GM12801 (cell line): ENCODE data around the gene NCOR2.

ENCODE experiments used
- TF ChIP-seq, protein P1 (sequence below): IDR thresholded peaks from one replicate; pipeline ENCODE4 v1.5.1; 2011; ENCODE audit warnings: control low read depth; ENCODE audit not compliant: insufficient read length; ENCODE audit errors: extremely low read depth

Gene NCOR2

DNA sequence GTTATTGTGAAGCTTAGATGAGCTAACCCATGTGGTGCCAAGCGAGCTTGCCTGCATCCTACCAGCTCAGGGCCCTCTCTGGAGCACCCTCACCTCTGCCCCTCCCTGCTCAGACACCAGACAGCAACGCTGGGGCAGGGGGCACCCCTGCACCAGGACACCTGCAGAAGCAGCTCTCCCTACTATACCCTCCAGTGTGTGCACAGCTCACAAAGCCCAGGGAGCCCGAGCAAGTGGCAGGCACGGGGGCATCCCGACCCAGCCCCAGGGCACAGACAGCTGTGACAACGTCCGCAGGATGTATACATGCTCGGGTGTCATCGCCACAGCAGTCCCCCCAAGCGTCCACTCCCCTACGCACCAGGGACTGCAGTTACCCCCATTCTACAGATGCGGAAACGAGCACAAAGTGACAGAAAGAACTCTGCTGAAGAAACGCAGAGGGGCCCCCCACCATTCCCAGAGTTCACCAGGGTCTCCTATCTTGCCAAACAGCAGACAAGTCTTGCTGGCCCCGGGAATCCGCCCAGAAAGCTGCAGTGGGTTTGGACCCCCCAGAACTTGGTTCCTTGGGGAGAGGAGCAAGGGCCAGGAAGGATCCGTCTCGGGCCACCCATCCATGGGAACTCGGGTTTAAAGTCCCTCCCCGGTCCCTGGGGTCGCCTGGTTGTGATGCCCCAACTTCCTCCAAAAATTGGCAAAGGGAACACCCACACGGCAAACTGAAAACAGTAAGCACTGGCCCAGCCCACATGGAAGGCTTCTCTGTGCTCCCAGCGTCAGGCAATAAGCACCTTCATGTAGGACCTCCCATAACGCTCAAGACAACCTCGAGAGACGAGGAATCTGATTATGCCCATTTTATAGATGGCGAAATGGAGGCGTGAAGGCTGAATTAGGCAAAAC is 12.0 kb downstream of the NCOR2 start:
- TF ChIP-seq, protein P1, sequence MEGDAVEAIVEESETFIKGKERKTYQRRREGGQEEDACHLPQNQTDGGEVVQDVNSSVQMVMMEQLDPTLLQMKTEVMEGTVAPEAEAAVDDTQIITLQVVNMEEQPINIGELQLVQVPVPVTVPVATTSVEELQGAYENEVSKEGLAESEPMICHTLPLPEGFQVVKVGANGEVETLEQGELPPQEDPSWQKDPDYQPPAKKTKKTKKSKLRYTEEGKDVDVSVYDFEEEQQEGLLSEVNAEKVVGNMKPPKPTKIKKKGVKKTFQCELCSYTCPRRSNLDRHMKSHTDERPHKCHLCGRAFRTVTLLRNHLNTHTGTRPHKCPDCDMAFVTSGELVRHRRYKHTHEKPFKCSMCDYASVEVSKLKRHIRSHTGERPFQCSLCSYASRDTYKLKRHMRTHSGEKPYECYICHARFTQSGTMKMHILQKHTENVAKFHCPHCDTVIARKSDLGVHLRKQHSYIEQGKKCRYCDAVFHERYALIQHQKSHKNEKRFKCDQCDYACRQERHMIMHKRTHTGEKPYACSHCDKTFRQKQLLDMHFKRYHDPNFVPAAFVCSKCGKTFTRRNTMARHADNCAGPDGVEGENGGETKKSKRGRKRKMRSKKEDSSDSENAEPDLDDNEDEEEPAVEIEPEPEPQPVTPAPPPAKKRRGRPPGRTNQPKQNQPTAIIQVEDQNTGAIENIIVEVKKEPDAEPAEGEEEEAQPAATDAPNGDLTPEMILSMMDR = no peak

DNA sequence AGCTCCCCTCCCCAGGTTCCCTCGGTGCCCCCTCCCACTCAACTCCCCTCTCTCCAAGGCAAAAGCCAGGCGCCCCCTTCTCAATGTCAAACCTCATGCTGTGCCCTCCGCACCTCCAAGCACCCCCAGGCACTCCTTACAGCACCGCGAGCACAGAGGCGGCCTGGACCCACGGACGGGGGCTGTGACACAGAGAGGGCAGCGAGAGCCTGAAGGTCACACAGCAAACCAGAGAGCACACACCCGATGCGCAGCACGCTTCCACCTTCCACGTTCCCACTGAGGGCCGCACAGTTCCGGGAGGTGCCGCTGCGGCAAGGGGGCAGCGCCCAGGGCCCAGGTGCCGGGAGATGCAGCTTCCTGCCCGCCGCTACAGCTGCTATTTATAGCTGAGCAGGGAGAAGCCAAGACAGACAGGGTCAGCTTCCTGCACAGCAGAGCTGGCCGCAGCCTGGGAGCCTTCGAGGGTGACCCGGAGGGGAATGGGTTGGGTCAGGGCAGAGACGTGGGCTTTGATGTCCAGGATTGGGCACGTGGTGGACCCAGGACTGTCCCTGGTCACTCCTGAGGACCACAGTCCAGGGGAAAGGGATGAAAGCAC is 12.9 kb downstream of the NCOR2 start:
- TF ChIP-seq, protein P1 = no peak

- TF ChIP-seq, protein P1 = no peak
These were observed 13.5 kb downstream of the NCOR2 start for GRCh38 chr12:124553862-124554428.

DNA sequence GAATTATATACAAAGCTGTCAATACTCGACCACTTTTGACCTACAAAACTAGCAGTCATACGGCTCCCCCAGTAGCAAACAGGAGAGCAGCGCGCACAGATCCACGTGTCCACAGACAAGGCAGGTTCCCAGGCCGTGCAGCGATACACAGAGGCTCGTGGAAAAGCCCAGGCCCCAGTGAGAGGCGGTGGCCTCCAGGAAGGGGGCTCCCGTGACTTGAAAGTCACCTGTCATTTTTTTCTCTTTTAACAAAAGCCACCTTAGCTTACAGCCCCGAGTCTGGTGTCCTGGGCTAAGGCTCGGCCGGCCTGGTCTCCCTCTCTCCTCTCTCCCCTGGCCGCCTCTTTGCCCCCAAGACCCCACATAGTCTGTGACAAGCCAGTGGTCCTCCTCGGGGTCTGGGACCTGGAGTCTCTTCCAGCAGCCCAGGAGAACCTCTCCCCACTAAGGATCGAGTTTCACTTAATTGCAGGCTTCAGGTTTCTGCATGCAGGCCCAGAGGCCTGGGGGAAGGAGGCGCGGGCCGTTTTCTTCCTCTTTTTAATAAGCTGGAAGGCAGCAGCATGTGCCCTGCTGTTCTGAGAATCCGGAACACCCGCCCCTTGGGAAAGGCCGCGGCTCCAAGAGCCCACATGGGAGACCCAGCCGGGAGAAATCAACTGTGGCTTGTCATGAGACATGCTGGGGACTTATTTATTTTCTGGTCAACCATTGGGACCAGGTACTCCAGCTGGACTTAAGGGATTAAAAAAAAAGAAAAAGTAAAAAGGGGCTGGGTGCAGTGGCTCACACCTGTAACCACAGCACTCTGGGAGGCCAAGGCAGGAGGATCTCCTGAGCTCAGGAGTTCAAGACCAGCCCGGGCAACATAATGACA is 15.9 kb downstream of the NCOR2 start:
- TF ChIP-seq, protein P1 = no peak

DNA sequence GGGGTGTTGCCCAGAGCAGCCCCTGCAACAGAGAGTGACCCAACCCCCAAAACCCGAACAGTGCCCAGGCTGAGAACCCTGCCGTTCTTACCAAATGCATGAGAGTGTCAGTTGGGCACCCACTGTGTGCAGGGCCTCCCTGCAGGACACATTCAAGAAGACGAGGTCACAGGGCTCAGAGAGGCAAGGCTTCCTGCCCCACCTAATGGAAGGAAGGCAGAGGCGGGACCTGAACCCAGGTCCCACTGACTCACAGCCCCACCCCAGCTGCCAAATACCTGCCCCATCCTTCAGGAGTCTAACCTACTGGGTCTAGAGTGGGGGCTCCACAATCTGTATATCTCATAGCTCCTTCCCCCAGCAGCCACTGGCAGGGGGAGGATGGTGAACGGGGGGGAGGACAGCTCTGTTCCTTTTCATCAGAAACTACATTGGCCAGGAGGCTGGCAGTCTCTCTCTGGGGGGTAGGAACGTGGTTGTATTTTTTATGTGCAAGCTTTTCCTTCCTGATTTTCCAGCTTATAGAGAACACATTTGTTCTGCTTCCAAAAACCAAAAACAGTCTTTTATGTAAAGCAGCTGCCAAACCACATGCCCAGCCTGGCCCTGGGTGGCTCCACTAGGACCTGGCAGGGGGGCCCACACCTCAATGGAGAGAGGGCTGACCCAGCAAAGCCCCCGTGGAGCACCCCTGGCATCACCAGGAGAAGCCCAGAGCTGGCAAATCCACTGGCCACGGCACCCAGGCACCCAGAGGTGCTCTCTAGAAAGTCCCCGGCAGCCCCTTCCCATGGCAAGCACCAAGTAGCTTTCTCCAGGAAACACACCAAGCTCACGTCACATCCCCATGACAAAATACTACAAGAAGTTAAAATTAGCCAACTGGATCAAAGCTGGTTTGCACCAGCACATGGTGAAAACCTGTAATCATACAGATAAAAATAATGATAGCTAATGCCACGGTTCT is 17.0 kb downstream of the NCOR2 start:
- TF ChIP-seq, protein P1 = no peak

DNA sequence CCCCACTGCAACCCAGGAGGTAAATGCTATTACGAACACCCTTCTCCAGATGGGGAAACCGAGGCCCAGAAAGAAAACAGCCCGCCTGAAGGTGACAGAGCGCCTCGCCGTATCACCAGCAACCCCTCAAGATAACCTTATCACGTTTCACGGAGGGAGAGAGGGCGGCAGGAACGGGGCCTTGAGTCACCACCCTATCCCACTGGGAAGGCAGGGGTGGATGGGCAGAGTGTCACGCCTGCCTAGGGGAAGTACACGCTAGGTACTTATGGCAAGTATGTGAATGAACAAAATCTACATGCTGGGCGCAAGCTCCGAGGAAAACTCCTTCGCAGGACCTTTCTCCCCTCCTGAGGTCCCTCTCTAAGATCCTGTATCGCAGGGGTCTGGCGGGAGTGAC is 17.8 kb downstream of the NCOR2 start:
- TF ChIP-seq, protein P1 = no peak
